Measurements from ENCODE around the gene ENPP6.

The ENPP6 gene

DNA sequence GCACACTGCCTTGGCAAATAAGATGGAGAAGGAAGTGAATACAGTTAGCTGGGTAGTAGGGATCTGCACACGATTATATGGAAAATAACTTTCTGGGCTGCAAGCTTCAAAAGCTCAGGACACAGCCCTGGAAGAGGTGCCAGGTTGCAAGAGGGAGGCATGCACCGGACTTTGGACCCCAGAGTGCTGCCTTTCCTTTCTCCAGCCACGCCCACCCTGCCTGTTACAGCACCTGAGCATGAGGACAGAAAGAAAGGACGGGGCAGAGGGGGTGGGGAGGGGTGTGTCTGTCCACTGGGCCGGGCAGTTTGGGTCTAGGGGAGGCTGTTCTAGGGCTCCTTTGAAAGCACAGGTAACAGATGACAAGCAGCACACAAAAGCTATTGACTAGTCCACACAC lies 152.8 kb downstream of the ENPP6 start:
- no peaks in the 10 kb centered on the region for H3F3A ChIP-seq (ENCODE audit: insufficient read depth, low read length)
- H4K20me1 ChIP-seq (ENCODE audit: insufficient read depth, low read length) = no peaks in the 10 kb centered on the region
- no peaks in the 10 kb centered on the region for H3K27me3 ChIP-seq (replicated peaks; ENCODE audit: insufficient read depth, low read length)
- H3K27ac ChIP-seq (ENCODE audit: low read length) = no peak overlapping the region
- H3K9me2 ChIP-seq (replicated peaks; ENCODE audit: insufficient read depth, low read length) = no peaks in the 10 kb centered on the region
- DNase-seq = no peak
- no peak overlapping the region for H3K9ac ChIP-seq (ENCODE audit: low read length)
- no peaks in the 10 kb centered on the region for H3K36me3 ChIP-seq (replicated peaks; ENCODE audit: insufficient read depth, low read length)
- H3K79me2 ChIP-seq (ENCODE audit: low read length) = no peaks in the 10 kb centered on the region
- no peaks in the 10 kb centered on the region for H3K9me3 ChIP-seq (replicated peaks; ENCODE audit: insufficient read depth, low read length)
- H2AFZ ChIP-seq (ENCODE audit: low read length) = no peak overlapping the region
- H3K4me2 ChIP-seq (ENCODE audit: low read depth, low read length) = no peak overlapping the region
- no peak overlapping the region for H3K4me3 ChIP-seq (ENCODE audit: low read length)
- TF ChIP-seq EZH2phosphoT487 (IDR thresholded peaks at IDR 0.05; ENCODE audit: low read length) = no peak
- TF ChIP-seq EZH2 (optimal IDR thresholded peaks at IDR 0.05; ENCODE audit: low read depth, low read length) = no peak
- TF ChIP-seq, protein P1, sequence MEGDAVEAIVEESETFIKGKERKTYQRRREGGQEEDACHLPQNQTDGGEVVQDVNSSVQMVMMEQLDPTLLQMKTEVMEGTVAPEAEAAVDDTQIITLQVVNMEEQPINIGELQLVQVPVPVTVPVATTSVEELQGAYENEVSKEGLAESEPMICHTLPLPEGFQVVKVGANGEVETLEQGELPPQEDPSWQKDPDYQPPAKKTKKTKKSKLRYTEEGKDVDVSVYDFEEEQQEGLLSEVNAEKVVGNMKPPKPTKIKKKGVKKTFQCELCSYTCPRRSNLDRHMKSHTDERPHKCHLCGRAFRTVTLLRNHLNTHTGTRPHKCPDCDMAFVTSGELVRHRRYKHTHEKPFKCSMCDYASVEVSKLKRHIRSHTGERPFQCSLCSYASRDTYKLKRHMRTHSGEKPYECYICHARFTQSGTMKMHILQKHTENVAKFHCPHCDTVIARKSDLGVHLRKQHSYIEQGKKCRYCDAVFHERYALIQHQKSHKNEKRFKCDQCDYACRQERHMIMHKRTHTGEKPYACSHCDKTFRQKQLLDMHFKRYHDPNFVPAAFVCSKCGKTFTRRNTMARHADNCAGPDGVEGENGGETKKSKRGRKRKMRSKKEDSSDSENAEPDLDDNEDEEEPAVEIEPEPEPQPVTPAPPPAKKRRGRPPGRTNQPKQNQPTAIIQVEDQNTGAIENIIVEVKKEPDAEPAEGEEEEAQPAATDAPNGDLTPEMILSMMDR (IDR thresholded peaks at IDR 0.05; ENCODE audit: low read length) = no peak
- H3K4me1 ChIP-seq (ENCODE audit: low read length) = no peaks in the 10 kb centered on the region

DNA sequence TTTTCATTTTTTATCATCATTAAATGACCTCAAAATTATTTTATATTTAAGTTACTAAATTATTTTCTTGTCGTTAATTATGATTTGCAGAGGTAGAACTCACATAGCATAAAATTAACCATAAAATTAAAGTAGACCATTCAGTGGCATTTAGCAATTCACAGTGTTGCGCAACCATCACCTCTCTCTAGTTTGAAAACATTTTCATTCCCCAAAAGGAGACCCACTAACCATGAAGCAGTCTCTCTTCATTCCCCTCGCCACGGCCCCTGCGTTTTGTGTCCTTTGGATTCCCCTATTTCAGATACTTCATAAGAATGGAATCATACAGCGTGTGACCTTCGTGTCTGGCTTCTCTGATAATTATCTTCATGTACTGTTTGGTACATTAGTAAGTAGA lies 154.9 kb downstream of the ENPP6 start:
- no peaks in the 10 kb centered on the region for H3K79me2 ChIP-seq (ENCODE audit: low read length)
- H3K4me2 ChIP-seq (ENCODE audit: low read depth, low read length) = no peak overlapping the region
- H3F3A ChIP-seq (ENCODE audit: insufficient read depth, low read length) = no peaks in the 10 kb centered on the region

DNA sequence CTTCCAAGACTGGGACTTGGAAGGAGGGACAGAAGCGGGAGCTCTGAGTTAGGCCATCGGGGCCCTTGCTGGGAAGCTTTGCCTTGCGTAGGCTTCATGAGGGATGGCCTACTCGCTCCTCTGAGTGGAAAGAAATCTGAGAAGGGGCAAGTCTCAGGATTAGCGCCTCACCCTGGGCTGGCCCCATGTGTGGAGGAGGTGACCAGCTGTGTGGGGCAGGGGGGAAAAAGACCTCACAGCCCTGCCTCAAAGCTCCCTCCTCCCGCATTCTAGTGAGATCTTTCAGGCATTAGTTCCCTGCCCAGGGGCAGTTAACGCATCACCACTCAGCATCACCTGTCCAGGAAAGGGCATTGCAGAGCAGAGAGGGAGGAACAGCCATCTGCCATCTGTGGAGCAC lies 156.1 kb downstream of the ENPP6 start:
- no peaks in the 10 kb centered on the region for H3K9me2 ChIP-seq (replicated peaks; ENCODE audit: insufficient read depth, low read length)
- H3K27ac ChIP-seq (ENCODE audit: low read length) = no peak overlapping the region
- H3K4me1 ChIP-seq (ENCODE audit: low read length) = no peaks in the 10 kb centered on the region
- H3K9me3 ChIP-seq (replicated peaks; ENCODE audit: insufficient read depth, low read length) = no peaks in the 10 kb centered on the region
- H4K20me1 ChIP-seq (ENCODE audit: insufficient read depth, low read length) = no peaks in the 10 kb centered on the region
- H3K4me2 ChIP-seq (ENCODE audit: low read depth, low read length) = no peak overlapping the region
- no peaks in the 10 kb centered on the region for H3K27me3 ChIP-seq (replicated peaks; ENCODE audit: insufficient read depth, low read length)
- H3K9ac ChIP-seq (ENCODE audit: low read length) = no peak overlapping the region
- no peak for TF ChIP-seq EZH2 (optimal IDR thresholded peaks at IDR 0.05; ENCODE audit: low read depth, low read length)
- no peaks in the 10 kb centered on the region for H3K36me3 ChIP-seq (replicated peaks; ENCODE audit: insufficient read depth, low read length)
- H3F3A ChIP-seq (ENCODE audit: insufficient read depth, low read length) = no peaks in the 10 kb centered on the region
- H3K79me2 ChIP-seq (ENCODE audit: low read length) = no peaks in the 10 kb centered on the region
- DNase-seq = no peak
- H3K4me3 ChIP-seq (ENCODE audit: low read length) = no peak overlapping the region
- no peak overlapping the region for H2AFZ ChIP-seq (ENCODE audit: low read length)

More for the DNA sequence above, 154.9 kb downstream of the ENPP6 start:
- Histone ChIP-seq H3K4me1 (ENCODE audit: low read length) (no peaks in the 10 kb centered on the region), H3K27me3 (replicated peaks; ENCODE audit: insufficient read depth, low read length) (no peaks in the 10 kb centered on the region), H2AFZ (ENCODE audit: low read length) (no peak overlapping the region), H4K20me1 (ENCODE audit: insufficient read depth, low read length) (no peaks in the 10 kb centered on the region), H3K36me3 (replicated peaks; ENCODE audit: insufficient read depth, low read length) (no peaks in the 10 kb centered on the region), H3K9me3 (replicated peaks; ENCODE audit: insufficient read depth, low read length) (no peaks in the 10 kb centered on the region), H3K9me2 (replicated peaks; ENCODE audit: insufficient read depth, low read length) (no peaks in the 10 kb centered on the region), H3K4me3 (ENCODE audit: low read length) (no peak overlapping the region), H3K9ac (ENCODE audit: low read length) (no peak overlapping the region), H3K27ac (ENCODE audit: low read length) (no peak overlapping the region)
- TF ChIP-seq, protein P1 (IDR thresholded peaks at IDR 0.05; ENCODE audit: low read length) = no peak
- TF ChIP-seq EZH2 (optimal IDR thresholded peaks at IDR 0.05; ENCODE audit: low read depth, low read length) (no peak), EZH2phosphoT487 (IDR thresholded peaks at IDR 0.05; ENCODE audit: low read length) (no peak)
- DNase-seq = no peak

DNA sequence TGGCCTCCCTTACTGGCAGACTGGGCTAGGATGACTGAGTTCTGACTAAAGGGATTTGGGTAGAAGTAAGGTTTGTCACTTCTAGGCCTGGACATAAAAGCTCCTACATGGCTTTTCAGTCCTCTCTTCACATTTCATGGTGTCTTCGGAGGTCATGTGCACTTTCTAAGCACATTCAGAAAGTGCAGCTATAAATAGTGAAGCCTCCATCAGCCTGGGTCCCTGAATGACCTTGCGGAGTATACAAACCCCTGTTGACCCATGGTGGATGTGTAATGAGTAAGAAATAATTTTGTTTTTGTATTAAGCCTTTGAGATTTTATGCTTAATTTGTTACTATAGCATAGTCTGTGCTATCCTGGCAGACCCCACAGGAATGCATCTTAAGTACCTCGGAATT lies 158.6 kb downstream of the ENPP6 start:
- Histone ChIP-seq H3K36me3 (replicated peaks; ENCODE audit: insufficient read depth, low read length) (no peaks in the 10 kb centered on the region), H3K9me3 (replicated peaks; ENCODE audit: insufficient read depth, low read length) (no peaks in the 10 kb centered on the region), H3K79me2 (ENCODE audit: low read length) (no peaks in the 10 kb centered on the region), H3K4me3 (ENCODE audit: low read length) (no peak overlapping the region), H3K9ac (ENCODE audit: low read length) (no peak overlapping the region), H3K4me1 (ENCODE audit: low read length) (no peaks in the 10 kb centered on the region), H3K27me3 (replicated peaks; ENCODE audit: insufficient read depth, low read length) (no peaks in the 10 kb centered on the region), H3K4me2 (ENCODE audit: low read depth, low read length) (no peak overlapping the region), H3K27ac (ENCODE audit: low read length) (no peak overlapping the region), H2AFZ (ENCODE audit: low read length) (no peak overlapping the region), H4K20me1 (ENCODE audit: insufficient read depth, low read length) (no peaks in the 10 kb centered on the region), H3K9me2 (replicated peaks; ENCODE audit: insufficient read depth, low read length) (no peaks in the 10 kb centered on the region), H3F3A (ENCODE audit: insufficient read depth, low read length) (no peaks in the 10 kb centered on the region)
- no peak for DNase-seq
- TF ChIP-seq EZH2phosphoT487 (IDR thresholded peaks at IDR 0.05; ENCODE audit: low read length) (no peak), EZH2 (optimal IDR thresholded peaks at IDR 0.05; ENCODE audit: low read depth, low read length) (no peak)
- TF ChIP-seq, protein P1 (IDR thresholded peaks at IDR 0.05; ENCODE audit: low read length) = no peak
